Ascending aorta (tissue), 2 donors: ENCODE measurements around the gene IRF2BP2. TPM values are rescaled to one million over a fixed set of nuclear protein-coding genes. Genes with fewer than 3 reads are reported as not detected.

Experiments used
- DNase-seq, 2 donors: peaks; one replicate each; pipeline ENCODE4 v3.0.0-alpha.2; 2019; ENCODE audit warnings: low spot score in 2 of 2
- H3K27ac ChIP-seq, 2 donors: fragments of 200-600 bp; sonication (generic); one replicate each; pipeline ENCODE4 v1.5.1; 2016 to 2017; ENCODE audit warnings: mild to moderate bottlenecking in 1 of 2
- H3K27me3 ChIP-seq: fragments of 200-600 bp; sonication (generic); one replicate; pipeline ENCODE4 v1.5.1; 2017
- H3K36me3 ChIP-seq, 2 donors: fragments of 200-600 bp; sonication (generic); one replicate each; pipeline ENCODE4 v1.5.1; 2016
- H3K4me1 ChIP-seq, 2 donors: fragments of 200-600 bp; sonication (generic); one replicate each; pipeline ENCODE4 v1.5.1; 2016 to 2017; ENCODE audit warnings: mild to moderate bottlenecking in 1 of 2
- H3K4me3 ChIP-seq, 2 donors: fragments of 200-600 bp; sonication (generic); one replicate each; pipeline ENCODE4 v1.5.1; 2016 to 2017; ENCODE audit warnings: mild to moderate bottlenecking in 1 of 2
- H3K9me3 ChIP-seq, 2 donors: fragments of 200-600 bp; sonication (generic); one replicate each; pipeline ENCODE4 v1.5.1; 2016
- intact Hi-C: fragments of 100-400 bp; cut with DNase I; formaldehyde crosslinking; loops from one replicate; pipeline ENCODE4 v1.15.1; 2023
- total RNA-seq: library from RNA; depleted of rRNA; stranded (reverse); fragments of >200 nt; gene quantifications from one replicate; pipeline ENCODE4 v1.1.0, GENCODE V29; 2016
- TF ChIP-seq, protein P1 (sequence below), 3 experiments: fragments of 200-600 bp in 2 of 3; fragments of 450-650 bp in 1 of 3; sonication (generic) in 2 of 3; IDR thresholded peaks; one replicate each; pipeline ENCODE4 v1.5.1; 2016 to 2019; ENCODE audit warnings: antibody characterized with exemption in 3 of 3, mild to moderate bottlenecking in 1 of 3, moderate library complexity in 1 of 3

Gene IRF2BP2
- total RNA-seq, 1 donor from 2014 or later: 80.0 TPM

DNA sequence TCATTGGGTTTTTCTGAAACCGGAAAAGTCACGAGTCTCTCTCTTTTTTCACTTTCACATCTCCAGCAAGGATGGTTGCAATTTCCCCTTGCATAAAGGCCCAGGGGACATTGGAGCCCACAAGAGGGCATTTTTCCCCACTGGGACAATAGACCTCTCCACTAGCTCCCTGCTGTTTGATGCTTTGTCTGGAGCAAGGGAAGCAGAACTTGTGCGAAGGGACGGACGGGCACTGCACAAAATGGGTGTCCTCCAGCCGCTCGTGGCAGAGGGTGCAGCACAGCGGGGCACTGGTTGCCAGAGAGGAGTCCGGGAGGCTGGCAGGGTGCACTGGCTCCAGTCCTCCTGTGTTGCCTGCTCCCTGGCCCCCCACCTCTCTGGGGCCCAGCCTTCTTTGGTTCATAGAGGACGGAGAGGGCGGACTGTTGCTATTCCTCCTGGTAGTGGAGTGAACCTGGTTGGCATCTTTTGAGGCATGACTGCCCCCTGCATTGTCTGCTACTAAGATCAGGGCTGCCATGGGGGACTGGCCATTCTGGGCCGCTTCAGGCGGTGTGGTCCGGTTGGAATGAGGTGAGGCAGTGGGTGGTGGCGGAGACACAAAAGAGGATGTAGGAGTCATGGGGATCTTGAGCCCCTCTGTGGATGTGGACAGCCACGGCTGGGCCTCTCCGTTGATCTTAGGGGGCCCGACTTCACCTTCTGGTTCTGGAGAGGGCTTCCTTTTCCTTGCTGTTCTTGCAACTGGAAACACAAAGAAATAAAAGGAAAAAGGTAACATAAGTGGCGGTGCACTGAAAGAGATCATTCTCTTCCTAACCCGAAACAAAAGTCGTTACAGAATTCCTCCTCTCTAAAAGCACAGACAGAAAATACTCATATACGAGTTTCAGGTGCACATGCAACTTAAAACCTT is 2.6 kb downstream of the IRF2BP2 start:
- Histone ChIP-seq H3K27ac (peak overlapping the region; percentile 96 to 99), H3K9me3 (no peaks in the 10 kb centered on the region), H3K4me1 (peaks cover 9 to 16% of the 10 kb centered on the region in 2 donors), H3K4me3 (peak overlapping the region; percentile 67 to 90), H3K27me3 (no peaks in the 10 kb centered on the region), H3K36me3 (peaks cover 21 to 30% of the 10 kb centered on the region in 2 donors)
- intact Hi-C loops: no loop called here
- no peak for DNase-seq
- TF ChIP-seq, protein P1, sequence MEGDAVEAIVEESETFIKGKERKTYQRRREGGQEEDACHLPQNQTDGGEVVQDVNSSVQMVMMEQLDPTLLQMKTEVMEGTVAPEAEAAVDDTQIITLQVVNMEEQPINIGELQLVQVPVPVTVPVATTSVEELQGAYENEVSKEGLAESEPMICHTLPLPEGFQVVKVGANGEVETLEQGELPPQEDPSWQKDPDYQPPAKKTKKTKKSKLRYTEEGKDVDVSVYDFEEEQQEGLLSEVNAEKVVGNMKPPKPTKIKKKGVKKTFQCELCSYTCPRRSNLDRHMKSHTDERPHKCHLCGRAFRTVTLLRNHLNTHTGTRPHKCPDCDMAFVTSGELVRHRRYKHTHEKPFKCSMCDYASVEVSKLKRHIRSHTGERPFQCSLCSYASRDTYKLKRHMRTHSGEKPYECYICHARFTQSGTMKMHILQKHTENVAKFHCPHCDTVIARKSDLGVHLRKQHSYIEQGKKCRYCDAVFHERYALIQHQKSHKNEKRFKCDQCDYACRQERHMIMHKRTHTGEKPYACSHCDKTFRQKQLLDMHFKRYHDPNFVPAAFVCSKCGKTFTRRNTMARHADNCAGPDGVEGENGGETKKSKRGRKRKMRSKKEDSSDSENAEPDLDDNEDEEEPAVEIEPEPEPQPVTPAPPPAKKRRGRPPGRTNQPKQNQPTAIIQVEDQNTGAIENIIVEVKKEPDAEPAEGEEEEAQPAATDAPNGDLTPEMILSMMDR (IDR thresholded peaks at IDR 0.05): no peak

DNA sequence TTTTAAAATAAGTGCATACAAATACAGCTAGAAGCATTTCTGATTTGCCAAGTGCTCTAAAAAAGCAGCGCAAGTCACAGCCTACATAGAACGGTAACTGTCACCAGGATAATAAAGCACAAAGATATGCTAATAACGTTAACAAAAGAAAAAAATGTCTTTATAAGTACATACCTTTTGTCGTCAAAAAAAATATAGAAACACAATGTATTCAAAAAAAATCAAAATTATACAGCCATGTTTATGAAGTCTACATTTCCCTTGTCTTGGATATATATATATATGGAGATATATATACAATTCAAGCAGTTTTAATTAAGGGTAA is 3.2 kb downstream of the IRF2BP2 start:
- TF ChIP-seq, protein P1 (IDR thresholded peaks at IDR 0.05): no peak
- peak overlapping the region; percentile 96 to 99 for H3K27ac ChIP-seq
- H3K9me3 ChIP-seq: no peaks in the 10 kb centered on the region
- peaks cover 9 to 18% of the 10 kb centered on the region in 2 donors for H3K4me1 ChIP-seq
- intact Hi-C loops: no loop called here
- no peaks in the 10 kb centered on the region for H3K27me3 ChIP-seq
- DNase-seq: no peak
- H3K36me3 ChIP-seq: peaks cover 21 to 30% of the 10 kb centered on the region in 2 donors
- peak overlapping the region; percentile 67 to 90 for H3K4me3 ChIP-seq

DNA sequence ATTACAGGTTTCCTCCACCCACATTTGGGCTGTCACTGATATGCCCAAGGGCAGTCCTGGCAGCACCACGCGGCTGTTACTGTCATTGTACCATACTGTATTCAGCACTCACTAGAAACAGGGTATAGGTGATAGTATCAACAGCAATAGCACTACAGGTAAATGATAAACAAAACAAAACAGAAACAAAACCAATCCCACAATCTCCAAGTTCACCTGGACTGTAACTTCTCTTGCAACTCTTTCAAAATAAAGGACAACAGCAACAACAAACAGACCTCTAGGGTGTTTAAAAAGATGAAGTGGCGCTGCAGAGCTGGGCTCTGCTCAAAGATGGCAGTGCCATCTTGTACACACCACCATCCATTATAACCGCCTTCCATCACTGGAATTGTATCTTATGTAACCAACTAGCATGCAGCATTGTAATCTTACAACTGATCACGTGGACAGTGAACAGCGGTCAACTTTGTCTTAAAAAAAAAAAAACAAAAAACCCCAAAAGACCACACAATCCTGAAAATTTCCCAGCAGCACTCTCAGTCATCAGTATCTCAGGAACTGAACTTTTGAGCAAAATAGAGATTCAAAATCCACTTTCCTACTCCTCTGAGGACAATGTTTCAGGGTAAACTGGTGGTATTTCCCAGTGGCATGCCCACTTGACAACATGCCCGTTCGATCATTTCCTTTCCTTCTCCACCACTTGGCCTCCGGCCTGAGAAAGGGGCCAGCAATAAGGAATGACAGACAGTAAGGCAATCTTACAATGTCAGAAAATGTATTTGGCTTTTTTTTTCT is 3.8 kb downstream of the IRF2BP2 start:
- Histone ChIP-seq H3K36me3 (peaks cover 21 to 30% of the 10 kb centered on the region in 2 donors), H3K4me1 (peaks cover 6 to 16% of the 10 kb centered on the region in 2 donors), H3K4me3 (peak overlapping the region; percentile 67 to 90), H3K9me3 (no peaks in the 10 kb centered on the region), H3K27ac (peak overlapping the region; percentile 96 to 99), H3K27me3 (no peaks in the 10 kb centered on the region)
- no peak for DNase-seq
- TF ChIP-seq, protein P1 (IDR thresholded peaks at IDR 0.05): no peak
- intact Hi-C loops: no loop called here

DNA sequence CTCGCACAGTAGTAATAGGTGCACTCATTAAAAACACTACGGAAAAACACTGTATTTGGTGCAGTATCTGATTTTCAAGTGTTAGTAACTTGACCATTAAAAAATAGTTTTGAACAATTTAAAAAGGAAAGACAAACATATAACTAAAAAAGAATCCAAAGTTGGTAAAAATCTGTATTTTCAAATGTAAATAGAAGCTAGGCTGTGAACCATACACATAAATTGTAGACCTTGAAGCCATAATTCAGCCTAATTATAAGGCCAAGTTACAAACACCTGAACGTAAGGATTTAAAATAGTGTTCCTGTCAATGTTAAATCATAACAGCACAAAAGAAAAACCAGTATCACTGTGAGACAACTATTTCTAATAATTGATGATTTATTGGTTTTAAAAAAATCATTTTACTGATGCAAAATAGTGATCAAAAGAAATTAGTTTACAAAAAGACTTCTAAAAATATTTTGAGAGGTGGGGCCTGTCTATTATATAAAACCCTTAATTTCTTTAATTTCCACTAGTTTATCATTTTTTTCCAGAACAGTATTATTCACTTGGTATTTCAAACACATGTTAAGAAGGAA is 4.5 kb downstream of the IRF2BP2 start:
- peak overlapping the region; percentile 96 to 99 for H3K27ac ChIP-seq
- peaks cover 11 to 22% of the 10 kb centered on the region in 2 donors for H3K4me1 ChIP-seq
- TF ChIP-seq, protein P1 (IDR thresholded peaks at IDR 0.05): no peak
- H3K36me3 ChIP-seq: peaks cover 21 to 30% of the 10 kb centered on the region in 2 donors
- H3K9me3 ChIP-seq: no peaks in the 10 kb centered on the region
- H3K27me3 ChIP-seq: no peaks in the 10 kb centered on the region
- H3K4me3 ChIP-seq: peak overlapping the region; percentile 67 to 90
- DNase-seq: no peak
- intact Hi-C loops: no loop called here

DNA sequence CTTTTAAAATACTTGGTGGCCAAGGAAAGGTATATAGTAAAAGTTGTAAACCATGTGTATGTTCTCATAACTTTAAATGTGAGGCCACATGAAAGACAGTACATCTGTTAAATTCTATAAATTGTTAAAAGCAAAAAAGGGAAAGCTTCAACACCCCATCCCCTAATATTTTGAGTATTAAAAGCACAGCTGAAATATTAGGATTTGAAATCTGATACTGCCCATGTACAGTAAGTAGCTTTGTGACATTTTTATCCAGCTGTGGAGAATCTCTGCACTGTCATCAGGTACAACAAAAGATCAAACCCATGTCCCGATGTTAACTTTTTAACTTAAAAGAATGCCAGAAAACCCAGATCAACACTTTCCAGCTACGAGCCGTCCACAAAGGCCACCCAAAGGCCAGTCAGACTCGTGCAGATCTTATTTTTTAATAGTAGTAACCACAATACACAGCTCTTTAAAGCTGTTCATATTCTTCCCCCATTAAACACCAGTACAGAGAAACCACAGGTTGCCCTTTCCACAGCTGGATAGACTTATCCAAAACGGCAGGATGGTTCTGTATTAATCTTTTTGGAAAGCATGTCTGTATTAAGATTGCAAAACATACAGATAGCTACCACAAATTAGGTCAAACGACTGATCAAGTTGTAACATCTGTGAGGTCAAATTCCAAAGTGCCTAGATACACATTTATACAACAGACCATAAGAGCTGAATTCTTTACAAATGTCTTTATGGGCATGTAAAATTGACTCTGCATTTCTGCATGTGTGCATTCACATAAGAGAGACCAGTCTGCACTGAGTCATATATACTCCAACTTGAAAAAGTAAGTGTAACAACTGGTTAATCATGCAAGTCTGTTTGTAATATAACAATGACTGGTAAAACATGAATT is 5.2 kb downstream of the IRF2BP2 start:
- Histone ChIP-seq H3K4me3 (peak overlapping the region; percentile 67 to 90), H3K9me3 (no peaks in the 10 kb centered on the region), H3K27ac (peak overlapping the region; percentile 96 to 99), H3K27me3 (no peaks in the 10 kb centered on the region), H3K4me1 (peaks cover 11 to 24% of the 10 kb centered on the region in 2 donors), H3K36me3 (peaks cover 21 to 30% of the 10 kb centered on the region in 2 donors)
- intact Hi-C loops: no loop called here
- TF ChIP-seq, protein P1 (IDR thresholded peaks at IDR 0.05): no peak
- no peak for DNase-seq
